Measurements from ENCODE around the gene AKR1C8.
"Not testable (repeated sequence)": the region's sequence is repeated elsewhere in the genome, so short reads cannot be mapped to it uniquely, and the experiment has no call there.

The AKR1C8 gene

GRCh38 chr10:5216801-5217200 is 31.9 kb upstream of the AKR1C8 start:
- no peak for DNase-seq (ENCODE audit: low read depth)
- TF ChIP-seq POLR2A (IDR thresholded peaks at IDR 0.05; ENCODE audit: extremely low read depth, insufficient read length): no peak
- TF ChIP-seq MYC (IDR thresholded peaks at IDR 0.05; ENCODE audit: low read depth, low read length): no peak
- TF ChIP-seq, protein P1, sequence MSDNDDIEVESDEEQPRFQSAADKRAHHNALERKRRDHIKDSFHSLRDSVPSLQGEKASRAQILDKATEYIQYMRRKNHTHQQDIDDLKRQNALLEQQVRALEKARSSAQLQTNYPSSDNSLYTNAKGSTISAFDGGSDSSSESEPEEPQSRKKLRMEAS (IDR thresholded peaks at IDR 0.05; ENCODE audit: low read depth, low read length): no peak
- TF ChIP-seq, protein P2, sequence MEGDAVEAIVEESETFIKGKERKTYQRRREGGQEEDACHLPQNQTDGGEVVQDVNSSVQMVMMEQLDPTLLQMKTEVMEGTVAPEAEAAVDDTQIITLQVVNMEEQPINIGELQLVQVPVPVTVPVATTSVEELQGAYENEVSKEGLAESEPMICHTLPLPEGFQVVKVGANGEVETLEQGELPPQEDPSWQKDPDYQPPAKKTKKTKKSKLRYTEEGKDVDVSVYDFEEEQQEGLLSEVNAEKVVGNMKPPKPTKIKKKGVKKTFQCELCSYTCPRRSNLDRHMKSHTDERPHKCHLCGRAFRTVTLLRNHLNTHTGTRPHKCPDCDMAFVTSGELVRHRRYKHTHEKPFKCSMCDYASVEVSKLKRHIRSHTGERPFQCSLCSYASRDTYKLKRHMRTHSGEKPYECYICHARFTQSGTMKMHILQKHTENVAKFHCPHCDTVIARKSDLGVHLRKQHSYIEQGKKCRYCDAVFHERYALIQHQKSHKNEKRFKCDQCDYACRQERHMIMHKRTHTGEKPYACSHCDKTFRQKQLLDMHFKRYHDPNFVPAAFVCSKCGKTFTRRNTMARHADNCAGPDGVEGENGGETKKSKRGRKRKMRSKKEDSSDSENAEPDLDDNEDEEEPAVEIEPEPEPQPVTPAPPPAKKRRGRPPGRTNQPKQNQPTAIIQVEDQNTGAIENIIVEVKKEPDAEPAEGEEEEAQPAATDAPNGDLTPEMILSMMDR (IDR thresholded peaks at IDR 0.05; ENCODE audit: low read depth, low read length): no peak
- no peak overlapping the region for H3K4me3 ChIP-seq (ENCODE audit: low read depth, low read length)

DNA sequence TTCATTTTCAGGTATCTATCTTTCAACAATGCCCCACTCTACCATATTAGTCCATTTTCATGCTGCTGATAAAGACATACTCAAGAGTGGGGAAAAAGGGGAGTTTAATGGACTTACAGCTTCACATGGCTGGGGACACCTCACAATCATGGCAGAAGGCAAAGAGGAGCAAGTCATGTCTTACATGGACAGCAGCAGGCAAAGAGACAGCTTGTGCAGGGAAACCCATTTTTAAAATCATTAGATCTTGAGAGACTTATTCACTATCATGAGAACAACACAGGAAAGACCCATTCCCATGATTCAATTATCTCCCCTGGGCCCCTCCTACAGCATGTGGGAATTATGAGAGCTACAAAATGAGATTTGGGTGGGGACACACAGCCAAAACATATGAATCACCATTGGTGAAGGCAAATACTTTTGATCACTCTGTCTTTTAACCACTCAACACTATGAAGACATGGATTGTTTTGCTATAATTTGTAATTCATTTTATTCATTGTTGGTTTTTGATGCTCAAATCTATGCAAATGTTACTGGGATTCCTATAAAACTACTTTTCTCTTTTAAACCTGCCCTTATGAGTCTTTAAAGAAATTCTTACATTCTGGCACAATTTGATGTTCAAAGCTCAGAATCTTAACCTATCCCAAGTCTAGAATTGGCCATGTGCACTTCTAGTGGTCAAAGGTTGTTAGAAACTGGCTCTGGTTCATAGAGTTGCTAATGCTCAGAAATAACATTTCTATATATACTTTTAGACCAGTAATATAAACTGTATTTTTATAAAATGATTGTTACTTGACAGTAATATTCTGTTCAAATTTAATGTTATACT is 27.0 kb upstream of the AKR1C8 start:
- no peak overlapping the region for H3K4me3 ChIP-seq (ENCODE audit: low read depth, low read length)
- no peak for DNase-seq (ENCODE audit: low read depth)
- TF ChIP-seq, protein P1 (IDR thresholded peaks at IDR 0.05; ENCODE audit: low read depth, low read length): no peak
- TF ChIP-seq POLR2A (IDR thresholded peaks at IDR 0.05; ENCODE audit: extremely low read depth, insufficient read length) (no peak), MYC (IDR thresholded peaks at IDR 0.05; ENCODE audit: low read depth, low read length) (no peak)
- TF ChIP-seq, protein P2 (IDR thresholded peaks at IDR 0.05; ENCODE audit: low read depth, low read length): no peak

DNA sequence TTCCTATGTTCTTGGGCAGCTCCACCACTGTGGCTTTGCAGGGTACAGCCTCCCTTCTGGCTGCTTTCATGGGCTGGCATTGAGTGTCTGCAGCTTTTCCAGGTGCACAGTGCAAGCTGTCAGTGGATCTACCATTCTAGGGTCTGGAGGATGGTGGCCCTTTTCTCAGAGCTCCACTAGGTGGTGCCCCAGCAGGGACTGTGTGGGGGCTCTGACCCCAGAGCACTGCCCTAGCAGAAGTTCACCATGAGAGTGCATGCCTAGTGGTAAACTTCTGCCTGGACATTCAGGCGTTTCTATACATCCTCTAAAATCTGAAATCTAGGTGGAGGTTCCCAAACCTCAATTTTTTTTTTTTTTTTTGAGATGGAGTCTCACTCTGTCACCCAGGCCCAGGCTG is 25.3 kb upstream of the AKR1C8 start:
- H3K4me3 ChIP-seq (ENCODE audit: low read depth, low read length): not testable (repeated sequence)
- peak; percentile 26 for DNase-seq (ENCODE audit: low read depth)

DNA sequence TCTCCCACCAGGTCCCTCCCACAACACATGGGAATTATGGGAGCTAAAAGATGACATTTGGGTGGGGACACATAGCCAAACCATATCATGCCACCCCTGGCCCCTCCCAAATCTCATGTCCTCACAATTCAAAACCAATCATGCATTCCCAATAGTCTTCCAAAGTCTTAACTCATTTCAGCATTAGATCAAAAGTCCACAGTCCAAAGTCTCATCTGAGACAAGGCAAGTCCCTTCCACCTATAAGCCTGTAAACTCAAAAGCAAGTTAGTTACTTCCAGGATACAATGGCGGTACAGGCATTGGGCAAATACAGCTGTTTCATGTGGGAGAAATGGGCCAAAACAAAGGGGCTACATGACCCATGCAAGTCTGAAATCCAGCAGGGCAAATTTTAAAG is 24.8 kb upstream of the AKR1C8 start:
- DNase-seq (ENCODE audit: low read depth); H3K4me3 ChIP-seq (ENCODE audit: low read depth, low read length): not testable (repeated sequence)

DNA sequence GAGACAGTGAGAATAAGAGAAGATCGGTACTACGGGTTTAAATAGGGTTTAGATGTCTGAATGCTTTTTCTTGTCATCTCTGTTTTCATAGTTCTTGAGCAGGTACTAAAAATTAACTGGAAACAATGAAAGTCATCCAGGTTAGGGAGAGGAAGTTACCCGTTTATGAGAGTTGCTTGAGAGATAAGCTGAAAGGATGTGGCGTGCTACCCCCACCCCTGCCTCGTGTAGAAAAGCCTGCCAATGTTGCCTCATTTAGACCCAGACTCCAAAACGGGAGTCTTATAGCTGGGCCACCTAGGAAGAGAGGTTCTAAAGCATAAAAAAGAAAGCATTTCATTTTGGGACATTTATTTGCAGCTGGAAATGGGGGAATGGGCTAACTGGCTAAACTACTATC is 21.8 kb upstream of the AKR1C8 start:
- no peak overlapping the region for H3K4me3 ChIP-seq (ENCODE audit: low read depth, low read length)
- TF ChIP-seq MYC (IDR thresholded peaks at IDR 0.05; ENCODE audit: low read depth, low read length): peak; percentile 70
- TF ChIP-seq, protein P1 (IDR thresholded peaks at IDR 0.05; ENCODE audit: low read depth, low read length): peak; percentile 43
- TF ChIP-seq, protein P2 (IDR thresholded peaks at IDR 0.05; ENCODE audit: low read depth, low read length): no peak
- no peak for TF ChIP-seq POLR2A (IDR thresholded peaks at IDR 0.05; ENCODE audit: extremely low read depth, insufficient read length)
- DNase-seq (ENCODE audit: low read depth): peak; percentile 11

DNA sequence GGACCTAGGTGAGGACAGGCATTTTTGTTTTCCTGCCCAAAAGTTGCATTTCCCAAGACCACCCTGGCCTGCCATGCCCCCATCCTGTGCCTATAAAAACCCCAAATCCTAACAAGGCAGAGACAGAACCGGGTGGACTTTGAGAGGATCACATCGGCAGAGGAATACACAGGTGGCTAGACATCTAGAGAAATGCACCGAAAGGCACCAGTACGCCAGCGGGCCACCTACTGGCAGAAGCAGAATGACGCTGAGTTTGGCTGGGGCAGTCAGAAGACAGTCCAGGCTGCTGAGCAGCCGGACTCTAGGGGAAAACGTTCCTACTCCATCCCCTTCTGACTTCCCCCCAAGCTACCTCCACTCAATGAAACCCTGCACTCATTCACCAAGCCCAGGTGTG is 14.4 kb upstream of the AKR1C8 start:
- no peak overlapping the region for H3K4me3 ChIP-seq (ENCODE audit: low read depth, low read length)
- DNase-seq (ENCODE audit: low read depth): no peak
- TF ChIP-seq, protein P1 (IDR thresholded peaks at IDR 0.05; ENCODE audit: low read depth, low read length): no peak
- TF ChIP-seq, protein P2 (IDR thresholded peaks at IDR 0.05; ENCODE audit: low read depth, low read length): no peak
- TF ChIP-seq POLR2A (IDR thresholded peaks at IDR 0.05; ENCODE audit: extremely low read depth, insufficient read length) (no peak), MYC (IDR thresholded peaks at IDR 0.05; ENCODE audit: low read depth, low read length) (no peak)

- no peak overlapping the region for H3K4me3 ChIP-seq (ENCODE audit: low read depth, low read length)
- DNase-seq (ENCODE audit: low read depth): no peak
Measured at GRCh38 chr10:5198386-5198785, 13.4 kb upstream of the AKR1C8 start.

More at GRCh38 chr10:5198386-5198785, 13.4 kb upstream of the AKR1C8 start:
- TF ChIP-seq, protein P2 (IDR thresholded peaks at IDR 0.05; ENCODE audit: low read depth, low read length): no peak
- no peak for TF ChIP-seq POLR2A (IDR thresholded peaks at IDR 0.05; ENCODE audit: extremely low read depth, insufficient read length)
- TF ChIP-seq, protein P1 (IDR thresholded peaks at IDR 0.05; ENCODE audit: low read depth, low read length): no peak
- no peak for TF ChIP-seq MYC (IDR thresholded peaks at IDR 0.05; ENCODE audit: low read depth, low read length)

Measured in NB4 (cell line).